ENCODE data around the gene HSPA9.

GRCh38 chr5:138620663-138621224 lies 45.5 kb upstream of the HSPA9 start:
- TF ChIP-seq CTCF (IDR thresholded peaks at IDR 0.05) (no peak), REST (IDR thresholded peaks at IDR 0.05; ENCODE audit: insufficient read depth in 1 of 2, low read depth in 2 of 2, low read length in 1 of 2) (no peak), SIN3A (IDR thresholded peaks at IDR 0.05; ENCODE audit: borderline replicate concordance, insufficient read depth, low read depth, low read length) (no peak)
